GM12873 (cell line): ENCODE measurements around the gene PXMP2.

Source experiments
- TF ChIP-seq, protein P1 (sequence below): IDR thresholded peaks from 2 replicates; pipeline ENCODE4 v1.5.1; 2012; ENCODE audit warnings: low read depth, mild to moderate bottlenecking, moderate library complexity, low read length, control low read depth; ENCODE audit not compliant: insufficient read depth; ENCODE audit errors: missing control alignments

Gene PXMP2

DNA sequence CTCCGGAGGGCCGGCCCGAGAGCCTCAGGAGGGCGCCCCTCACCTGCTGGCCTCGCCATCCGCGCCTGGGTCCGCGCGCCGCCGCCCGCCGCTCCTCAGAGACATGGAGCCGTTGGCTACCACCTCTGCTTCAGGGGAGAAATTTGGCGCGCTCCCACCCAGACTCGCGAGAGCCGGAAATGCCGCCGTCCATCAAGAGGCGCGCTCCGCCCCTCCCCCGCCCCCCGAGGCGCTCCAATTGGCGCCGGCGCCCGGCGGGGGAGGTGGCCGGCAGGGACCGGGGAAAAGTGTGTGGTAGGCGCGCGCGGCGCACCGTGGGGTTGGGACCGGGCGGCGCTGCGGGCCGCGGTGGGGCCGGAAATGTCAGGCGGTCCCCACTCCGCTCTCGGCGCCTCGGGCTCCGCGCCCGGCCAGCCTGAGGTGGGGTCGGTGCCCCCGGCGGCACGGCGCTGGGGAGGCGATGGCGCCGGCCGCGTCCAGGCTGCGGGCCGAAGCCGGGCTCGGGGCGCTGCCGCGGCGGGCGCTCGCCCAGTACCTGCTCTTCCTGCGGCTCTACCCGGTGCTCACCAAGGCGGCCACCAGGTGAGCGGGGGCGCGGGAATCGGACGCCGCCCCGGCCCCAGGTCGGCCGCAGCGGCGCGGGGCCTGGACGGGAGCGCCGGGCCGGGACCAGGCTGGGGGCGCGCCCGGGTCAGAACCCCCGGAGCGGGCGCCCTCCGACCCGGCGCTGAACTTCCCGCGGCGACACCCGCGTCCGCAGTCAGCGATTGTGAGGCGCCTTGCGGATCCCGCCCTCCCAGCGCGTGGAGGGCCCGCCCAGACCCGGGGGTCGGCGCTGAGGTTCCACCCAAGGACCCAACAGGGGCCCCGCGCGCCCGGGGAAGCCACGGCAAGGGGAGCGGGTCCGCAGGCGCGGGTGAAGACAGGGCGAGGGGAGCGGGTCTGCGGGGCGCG is at the start of gene PXMP2, which contains the start of gene POLE:
Gene PXMP2, plus strand, starts transcription at position 377 of the 954 bp plus-strand sequence. Its CDS starts 84 bp downstream, at position 461.
Gene POLE, minus strand, starts transcription at position 132 of the 954 bp plus-strand sequence. Its CDS starts 27 bp downstream, at position 105.
- TF ChIP-seq, protein P1, sequence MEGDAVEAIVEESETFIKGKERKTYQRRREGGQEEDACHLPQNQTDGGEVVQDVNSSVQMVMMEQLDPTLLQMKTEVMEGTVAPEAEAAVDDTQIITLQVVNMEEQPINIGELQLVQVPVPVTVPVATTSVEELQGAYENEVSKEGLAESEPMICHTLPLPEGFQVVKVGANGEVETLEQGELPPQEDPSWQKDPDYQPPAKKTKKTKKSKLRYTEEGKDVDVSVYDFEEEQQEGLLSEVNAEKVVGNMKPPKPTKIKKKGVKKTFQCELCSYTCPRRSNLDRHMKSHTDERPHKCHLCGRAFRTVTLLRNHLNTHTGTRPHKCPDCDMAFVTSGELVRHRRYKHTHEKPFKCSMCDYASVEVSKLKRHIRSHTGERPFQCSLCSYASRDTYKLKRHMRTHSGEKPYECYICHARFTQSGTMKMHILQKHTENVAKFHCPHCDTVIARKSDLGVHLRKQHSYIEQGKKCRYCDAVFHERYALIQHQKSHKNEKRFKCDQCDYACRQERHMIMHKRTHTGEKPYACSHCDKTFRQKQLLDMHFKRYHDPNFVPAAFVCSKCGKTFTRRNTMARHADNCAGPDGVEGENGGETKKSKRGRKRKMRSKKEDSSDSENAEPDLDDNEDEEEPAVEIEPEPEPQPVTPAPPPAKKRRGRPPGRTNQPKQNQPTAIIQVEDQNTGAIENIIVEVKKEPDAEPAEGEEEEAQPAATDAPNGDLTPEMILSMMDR: no peak

DNA sequence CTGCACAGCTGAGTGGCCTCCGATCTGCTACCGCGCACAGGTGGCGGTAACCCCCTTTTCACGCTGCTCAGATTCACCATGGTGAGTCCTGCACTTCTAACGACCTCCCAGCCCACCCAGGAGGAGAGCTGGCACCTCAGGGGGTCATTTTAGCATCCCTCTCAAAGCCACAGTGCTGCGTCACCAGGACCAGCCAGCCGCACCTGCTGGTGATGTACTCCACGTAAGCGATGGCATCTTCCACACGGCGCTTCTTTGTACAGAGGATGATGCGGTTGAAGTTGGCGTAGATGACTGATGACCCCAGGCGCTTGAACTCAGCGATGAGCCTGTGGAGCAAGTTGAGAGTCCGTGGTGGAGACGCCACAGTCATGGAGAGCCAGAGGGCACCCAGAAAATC is 49.6 kb upstream of the PXMP2 start:
- TF ChIP-seq, protein P1: no peak

DNA sequence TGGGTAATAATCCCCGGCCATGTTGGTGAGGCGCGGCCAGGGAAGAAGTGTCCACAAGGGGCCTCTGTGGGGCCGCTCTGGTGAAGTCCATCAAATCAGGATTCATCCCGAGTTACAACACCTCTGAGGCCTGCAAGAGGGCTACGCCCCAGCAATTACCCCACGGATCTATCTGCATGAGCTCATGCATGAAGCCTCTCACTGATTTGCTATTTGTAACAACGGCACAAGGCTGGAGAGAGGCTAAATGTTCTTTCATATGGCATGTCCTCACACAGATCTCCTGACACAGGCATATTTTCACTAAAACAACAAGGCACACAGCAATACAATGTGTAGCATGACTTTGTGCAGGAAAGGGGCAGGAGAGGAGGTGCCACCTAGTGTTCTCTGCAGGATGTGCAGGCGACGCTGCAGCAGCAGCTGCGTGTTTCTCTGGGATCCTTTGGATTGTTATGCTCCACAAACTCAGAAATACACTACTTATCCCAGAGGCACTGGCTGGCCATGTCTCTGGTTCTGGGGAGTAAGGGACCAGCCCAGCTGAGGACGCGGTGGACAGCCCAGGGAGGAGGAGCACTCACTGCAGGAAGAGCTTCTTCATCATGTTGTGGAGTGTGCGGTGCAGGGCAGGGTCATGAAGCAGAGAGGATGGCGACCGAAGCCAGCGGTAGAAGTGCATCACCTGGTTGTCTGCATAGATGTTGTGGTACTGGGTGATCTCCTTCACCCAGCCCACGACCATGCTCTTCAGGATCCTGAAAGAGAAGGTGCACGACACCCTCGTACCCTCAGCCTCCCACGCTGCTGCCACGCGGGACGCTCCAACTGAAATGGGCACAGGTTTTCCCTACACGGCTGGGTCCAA is 48.6 kb upstream of the PXMP2 start:
- TF ChIP-seq, protein P1: peak; percentile 87

DNA sequence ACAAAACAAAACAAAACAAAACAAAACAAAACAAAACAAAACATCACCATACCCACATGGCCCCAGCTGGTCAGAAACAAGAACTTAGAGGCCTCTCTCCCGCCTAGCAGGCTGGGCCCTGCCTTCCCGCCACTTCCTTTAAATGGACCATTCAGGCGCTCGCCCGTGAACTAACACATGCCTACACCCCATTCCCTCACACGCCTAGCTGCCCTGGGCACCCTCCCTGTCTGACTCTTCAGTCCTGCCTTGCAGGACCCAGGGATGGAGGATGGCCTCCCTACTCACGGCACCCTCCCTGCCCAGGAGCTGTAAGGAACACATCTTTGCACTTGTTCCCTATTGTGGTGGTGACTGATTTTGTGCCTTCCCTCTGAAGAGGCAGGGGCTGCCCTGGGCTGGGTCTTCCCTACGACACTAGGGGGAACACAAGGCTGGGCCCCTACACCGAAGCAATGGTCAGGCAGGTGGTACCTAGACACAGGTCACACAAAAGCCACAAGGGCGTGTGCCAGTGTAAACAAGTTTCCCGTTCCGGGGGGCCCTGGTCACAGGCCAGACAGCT is 47.3 kb upstream of the PXMP2 start:
- TF ChIP-seq, protein P1: no peak

DNA sequence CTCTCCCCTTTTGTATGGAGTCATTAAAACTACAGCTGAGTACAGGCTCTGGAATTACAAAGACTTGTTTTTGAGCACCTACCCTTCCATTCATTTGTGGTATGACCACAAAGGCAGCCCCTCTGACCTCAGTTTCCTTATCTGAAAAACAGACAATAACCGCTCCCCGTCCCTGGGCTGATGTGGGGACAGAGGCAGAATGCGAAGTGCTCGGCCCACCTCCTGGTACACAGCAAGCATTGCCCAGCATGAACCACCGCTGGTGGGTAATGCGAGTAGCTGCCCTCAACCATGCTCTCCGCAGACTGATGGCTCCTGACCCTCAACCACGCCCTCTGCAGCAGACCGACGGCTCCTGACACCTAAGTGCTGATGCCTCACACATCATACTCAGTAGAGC is 46.5 kb upstream of the PXMP2 start:
- TF ChIP-seq, protein P1: no peak

DNA sequence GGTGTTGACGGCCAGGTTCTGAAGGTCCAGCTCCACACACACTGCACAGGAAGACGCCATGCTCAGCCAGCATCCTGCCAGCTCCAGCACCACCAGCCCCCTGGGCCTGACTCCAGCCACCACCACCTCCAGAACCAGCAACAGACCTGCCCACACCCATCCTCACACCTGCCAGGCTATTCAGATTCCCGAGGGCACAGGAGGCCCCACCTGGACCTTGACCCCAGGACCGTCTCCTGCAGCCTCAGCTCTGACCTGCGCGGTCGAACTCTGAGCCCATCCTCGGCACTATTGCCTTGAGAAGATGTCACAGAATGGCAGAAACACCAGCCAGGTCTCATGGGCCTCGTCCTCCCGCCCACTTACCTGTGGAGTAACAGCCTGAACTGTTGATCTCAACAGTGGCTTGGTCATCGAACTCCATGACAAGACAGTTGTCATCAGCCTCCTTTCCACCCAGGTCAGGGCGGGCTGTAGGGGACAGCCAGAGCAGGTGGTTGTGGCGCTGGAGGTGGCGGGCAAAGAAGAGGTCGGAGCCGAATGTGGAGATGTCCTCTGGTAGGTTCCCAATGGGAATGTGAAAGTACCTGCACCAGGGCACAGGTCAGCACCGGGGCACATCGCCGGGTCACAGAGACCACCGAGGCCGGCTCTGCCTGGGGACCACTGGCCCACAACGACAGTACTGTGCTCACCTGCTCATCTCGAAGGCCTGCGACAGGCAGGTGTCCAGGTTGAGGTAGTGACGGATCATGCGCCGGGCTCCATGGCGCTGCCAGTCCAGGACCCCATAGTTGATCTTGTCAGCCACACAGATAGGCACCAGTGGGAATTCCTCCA is 45.4 kb upstream of the PXMP2 start:
- TF ChIP-seq, protein P1: no peak
